ENCODE data around the gene TFF3. TPM values are rescaled to one million over a fixed set of nuclear protein-coding genes. Genes with fewer than 3 reads are reported as not detected.
A peak's percentile ranks its signal among the peaks of the same experiment; 100 is the strongest.

TFF3 gene
- total RNA-seq, 1 donor = not detected

GRCh38 chr21:42264245-42265195 lies 50.7 kb downstream of the TFF3 start:
- no peak overlapping the region for H2AFZ ChIP-seq (ENCODE audit: low read length)
- no peak overlapping the region for H3K27ac ChIP-seq (ENCODE audit: low read depth, low read length)
- peak; percentile 48 for DNase-seq (ENCODE audit: insufficient read length, low spot score, missing footprints)
- no peaks in the 10 kb centered on the region for H3K9me3 ChIP-seq (ENCODE audit: low read depth, low read length)
- H3K36me3 ChIP-seq (ENCODE audit: insufficient read depth, low read length) = no peaks in the 10 kb centered on the region
- TF ChIP-seq, protein P1, sequence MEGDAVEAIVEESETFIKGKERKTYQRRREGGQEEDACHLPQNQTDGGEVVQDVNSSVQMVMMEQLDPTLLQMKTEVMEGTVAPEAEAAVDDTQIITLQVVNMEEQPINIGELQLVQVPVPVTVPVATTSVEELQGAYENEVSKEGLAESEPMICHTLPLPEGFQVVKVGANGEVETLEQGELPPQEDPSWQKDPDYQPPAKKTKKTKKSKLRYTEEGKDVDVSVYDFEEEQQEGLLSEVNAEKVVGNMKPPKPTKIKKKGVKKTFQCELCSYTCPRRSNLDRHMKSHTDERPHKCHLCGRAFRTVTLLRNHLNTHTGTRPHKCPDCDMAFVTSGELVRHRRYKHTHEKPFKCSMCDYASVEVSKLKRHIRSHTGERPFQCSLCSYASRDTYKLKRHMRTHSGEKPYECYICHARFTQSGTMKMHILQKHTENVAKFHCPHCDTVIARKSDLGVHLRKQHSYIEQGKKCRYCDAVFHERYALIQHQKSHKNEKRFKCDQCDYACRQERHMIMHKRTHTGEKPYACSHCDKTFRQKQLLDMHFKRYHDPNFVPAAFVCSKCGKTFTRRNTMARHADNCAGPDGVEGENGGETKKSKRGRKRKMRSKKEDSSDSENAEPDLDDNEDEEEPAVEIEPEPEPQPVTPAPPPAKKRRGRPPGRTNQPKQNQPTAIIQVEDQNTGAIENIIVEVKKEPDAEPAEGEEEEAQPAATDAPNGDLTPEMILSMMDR (IDR thresholded peaks at IDR 0.05; ENCODE audit: extremely low read depth, low read depth, low read length) = no peak
- H3K79me2 ChIP-seq (ENCODE audit: insufficient read depth, low read length) = no peaks in the 10 kb centered on the region
- H3K4me1 ChIP-seq (ENCODE audit: insufficient read depth, low read length) = no peaks in the 10 kb centered on the region
- no peaks in the 10 kb centered on the region for H3K27me3 ChIP-seq (ENCODE audit: insufficient read depth, low read length)
- no peak overlapping the region for H3K4me3 ChIP-seq (ENCODE audit: insufficient read depth, low read length)
- H4K20me1 ChIP-seq (ENCODE audit: insufficient read depth, low read length) = no peaks in the 10 kb centered on the region
- H3K4me2 ChIP-seq (ENCODE audit: insufficient read depth, low read length) = no peak overlapping the region

DNA sequence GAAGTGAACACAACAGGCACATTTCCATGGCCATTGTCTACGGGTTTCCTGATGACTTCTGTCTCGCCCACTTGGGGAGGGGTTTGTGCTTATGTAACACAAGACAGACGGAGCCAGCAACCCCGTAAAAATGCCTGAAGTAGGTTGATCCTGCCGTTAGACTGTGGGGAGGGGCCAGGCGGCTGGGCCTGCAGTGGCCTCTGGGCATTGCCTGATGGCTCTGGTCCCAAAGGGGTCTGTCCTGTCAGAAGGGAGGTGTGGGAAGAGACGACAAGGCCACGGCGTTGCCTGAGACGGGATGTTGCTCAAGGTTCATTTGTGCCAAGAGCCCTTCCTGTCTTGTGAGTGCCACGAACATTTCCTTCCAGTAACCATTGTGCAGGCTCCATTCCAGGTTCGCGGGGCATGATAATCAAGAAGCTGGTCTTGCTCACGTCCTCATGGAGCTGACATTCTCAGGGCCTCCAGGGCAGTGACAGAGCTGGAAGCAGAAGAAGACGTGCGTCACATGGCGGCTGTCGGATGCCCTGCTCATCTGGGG lies 51.5 kb downstream of the TFF3 start:
- no peak overlapping the region for H3K4me2 ChIP-seq (ENCODE audit: insufficient read depth, low read length)
- no peaks in the 10 kb centered on the region for H4K20me1 ChIP-seq (ENCODE audit: insufficient read depth, low read length)
- H3K9me3 ChIP-seq (ENCODE audit: low read depth, low read length) = no peaks in the 10 kb centered on the region
- H3K4me1 ChIP-seq (ENCODE audit: insufficient read depth, low read length) = no peaks in the 10 kb centered on the region
- TF ChIP-seq, protein P1 (IDR thresholded peaks at IDR 0.05; ENCODE audit: extremely low read depth, low read depth, low read length) = no peak
- no peak overlapping the region for H2AFZ ChIP-seq (ENCODE audit: low read length)
- no peak overlapping the region for H3K27ac ChIP-seq (ENCODE audit: low read depth, low read length)
- no peak overlapping the region for H3K4me3 ChIP-seq (ENCODE audit: insufficient read depth, low read length)
- no peaks in the 10 kb centered on the region for H3K36me3 ChIP-seq (ENCODE audit: insufficient read depth, low read length)
- no peaks in the 10 kb centered on the region for H3K27me3 ChIP-seq (ENCODE audit: insufficient read depth, low read length)
- no peak for DNase-seq (ENCODE audit: insufficient read length, low spot score, missing footprints)
- no peaks in the 10 kb centered on the region for H3K79me2 ChIP-seq (ENCODE audit: insufficient read depth, low read length)

- no peak overlapping the region for H3K27ac ChIP-seq (ENCODE audit: low read depth, low read length)
- no peaks in the 10 kb centered on the region for H4K20me1 ChIP-seq (ENCODE audit: insufficient read depth, low read length)
- H3K27me3 ChIP-seq (ENCODE audit: insufficient read depth, low read length) = no peaks in the 10 kb centered on the region
- H3K4me1 ChIP-seq (ENCODE audit: insufficient read depth, low read length) = no peaks in the 10 kb centered on the region
- DNase-seq (ENCODE audit: insufficient read length, low spot score, missing footprints) = peak; percentile 73
- H3K4me2 ChIP-seq (ENCODE audit: insufficient read depth, low read length) = no peak overlapping the region
- no peak overlapping the region for H3K4me3 ChIP-seq (ENCODE audit: insufficient read depth, low read length)
- H3K9me3 ChIP-seq (ENCODE audit: low read depth, low read length) = no peaks in the 10 kb centered on the region
- H3K36me3 ChIP-seq (ENCODE audit: insufficient read depth, low read length) = no peaks in the 10 kb centered on the region
- TF ChIP-seq, protein P1 (IDR thresholded peaks at IDR 0.05; ENCODE audit: extremely low read depth, low read depth, low read length) = no peak
- no peak overlapping the region for H2AFZ ChIP-seq (ENCODE audit: low read length)
- H3K79me2 ChIP-seq (ENCODE audit: insufficient read depth, low read length) = no peaks in the 10 kb centered on the region
Observed at GRCh38 chr21:42262831-42263231, 52.4 kb downstream of the TFF3 start.

- no peak overlapping the region for H2AFZ ChIP-seq (ENCODE audit: low read length)
- no peaks in the 10 kb centered on the region for H3K36me3 ChIP-seq (ENCODE audit: insufficient read depth, low read length)
- H3K27ac ChIP-seq (ENCODE audit: low read depth, low read length) = no peak overlapping the region
- no peaks in the 10 kb centered on the region for H3K9me3 ChIP-seq (ENCODE audit: low read depth, low read length)
- DNase-seq (ENCODE audit: insufficient read length, low spot score, missing footprints) = peak; percentile 38
- no peaks in the 10 kb centered on the region for H3K4me1 ChIP-seq (ENCODE audit: insufficient read depth, low read length)
- no peaks in the 10 kb centered on the region for H4K20me1 ChIP-seq (ENCODE audit: insufficient read depth, low read length)
- no peak overlapping the region for H3K4me3 ChIP-seq (ENCODE audit: insufficient read depth, low read length)
- H3K79me2 ChIP-seq (ENCODE audit: insufficient read depth, low read length) = no peaks in the 10 kb centered on the region
- TF ChIP-seq, protein P1 (IDR thresholded peaks at IDR 0.05; ENCODE audit: extremely low read depth, low read depth, low read length) = no peak
- H3K4me2 ChIP-seq (ENCODE audit: insufficient read depth, low read length) = no peak overlapping the region
- no peaks in the 10 kb centered on the region for H3K27me3 ChIP-seq (ENCODE audit: insufficient read depth, low read length)
Observed at GRCh38 chr21:42261829-42262200, 53.4 kb downstream of the TFF3 start.
